H9 (cell line): Measurements from ENCODE around the gene KRT32. TPM values are rescaled to one million over a fixed set of nuclear protein-coding genes. Genes with fewer than 3 reads are reported as not detected.

Experiments used
- DNase-seq: peaks from one replicate; pipeline ENCODE4 v3.0.0-alpha.2; 2017
- H2AFZ ChIP-seq: one replicate; pipeline ENCODE4 v1.6.1; 2013; ENCODE audit warnings: mild to moderate bottlenecking, low read length, control low read depth, moderate library complexity
- H2AK5ac ChIP-seq: 2 replicates; pipeline ENCODE4 v1.6.1; 2013; ENCODE audit warnings: low read length, control low read depth, mixed read lengths; ENCODE audit not compliant: insufficient read length
- H2BK120ac ChIP-seq: one replicate; pipeline ENCODE4 v1.6.1; 2013; ENCODE audit warnings: low read depth, mild to moderate bottlenecking, low read length, control low read depth, inconsistent platforms; ENCODE audit not compliant: poor library complexity, severe bottlenecking
- H2BK12ac ChIP-seq: 2 replicates; pipeline ENCODE4 v1.6.1; 2013; ENCODE audit warnings: low read length, control low read depth, mixed read lengths, low read depth; ENCODE audit not compliant: insufficient read length
- H2BK15ac ChIP-seq: 2 replicates; pipeline ENCODE4 v1.6.1; 2013; ENCODE audit warnings: low read depth, low read length, control low read depth
- H2BK20ac ChIP-seq: one replicate; pipeline ENCODE4 v1.6.1; 2013; ENCODE audit warnings: low read depth, mild to moderate bottlenecking, low read length, control low read depth, inconsistent platforms; ENCODE audit not compliant: poor library complexity, severe bottlenecking
- H2BK5ac ChIP-seq: 2 replicates; pipeline ENCODE4 v1.6.1; 2013; ENCODE audit warnings: low read length, control low read depth, mixed read lengths; ENCODE audit not compliant: insufficient read length
- H3K14ac ChIP-seq: 2 replicates; pipeline ENCODE4 v1.6.1; 2013; ENCODE audit warnings: low read length, control low read depth; ENCODE audit not compliant: insufficient read depth
- H3K18ac ChIP-seq: 2 replicates; pipeline ENCODE4 v1.6.1; 2013; ENCODE audit warnings: low read depth, mild to moderate bottlenecking, mixed read lengths, low read length, control low read depth; ENCODE audit not compliant: insufficient read length
- H3K23ac ChIP-seq: 2 replicates; pipeline ENCODE4 v1.6.1; 2013; ENCODE audit warnings: low read length, control low read depth, mixed read lengths, low read depth; ENCODE audit not compliant: insufficient read length
- H3K23me2 ChIP-seq: 2 replicates; pipeline ENCODE4 v1.6.1; 2013; ENCODE audit warnings: low read depth, mild to moderate bottlenecking, mixed read lengths, low read length, control low read depth; ENCODE audit not compliant: insufficient read length, poor library complexity, severe bottlenecking
- H3K27ac ChIP-seq: 2 replicates; pipeline ENCODE4 v1.5.1; 2013; ENCODE audit warnings: low read length, control low read depth, mixed read lengths, low read depth; ENCODE audit not compliant: insufficient read length
- H3K27me3 ChIP-seq: 2 replicates; pipeline ENCODE4 v1.6.1; 2013; ENCODE audit warnings: low read length, control low read depth, inconsistent platforms; ENCODE audit not compliant: insufficient read depth
- H3K4ac ChIP-seq: 2 replicates; pipeline ENCODE4 v1.6.1; 2013; ENCODE audit warnings: low read depth, mild to moderate bottlenecking, control low read depth, inconsistent platforms, low read length, moderate library complexity
- H3K4me1 ChIP-seq: 2 replicates; pipeline ENCODE4 v1.6.1; 2013; ENCODE audit warnings: low read length, control low read depth, inconsistent platforms; ENCODE audit not compliant: insufficient read depth
- H3K4me2 ChIP-seq: 2 replicates; pipeline ENCODE4 v1.6.1; 2013; ENCODE audit warnings: low read length, control low read depth, mixed read lengths; ENCODE audit not compliant: insufficient read length, insufficient read depth
- H3K56ac ChIP-seq: 2 replicates; pipeline ENCODE4 v1.6.1; 2013; ENCODE audit warnings: low read depth, mild to moderate bottlenecking, mixed read lengths, low read length, control low read depth; ENCODE audit not compliant: insufficient read length
- H3K79me1 ChIP-seq: 2 replicates; pipeline ENCODE4 v1.6.1; 2013; ENCODE audit warnings: low read depth, mild to moderate bottlenecking, moderate library complexity, low read length, control low read depth, inconsistent platforms; ENCODE audit not compliant: insufficient read depth, poor library complexity, severe bottlenecking
- H3K79me2 ChIP-seq: 2 replicates; pipeline ENCODE4 v1.6.1; 2013; ENCODE audit warnings: low read length, control low read depth, inconsistent platforms; ENCODE audit not compliant: insufficient read depth
- H3K9ac ChIP-seq: 2 replicates; pipeline ENCODE4 v1.6.1; 2013; ENCODE audit warnings: low read length, control low read depth, mixed read lengths; ENCODE audit not compliant: insufficient read length; ENCODE audit errors: extremely low read depth
- H3K9me3 ChIP-seq: one replicate; pipeline ENCODE4 v1.6.1; 2013; ENCODE audit warnings: low read depth, low read length, inconsistent platforms; ENCODE audit not compliant: control insufficient read depth
- H3T11ph ChIP-seq: one replicate; pipeline ENCODE4 v1.6.1; 2013; ENCODE audit warnings: mild to moderate bottlenecking, low read length, control low read depth, inconsistent platforms
- H4K20me1 ChIP-seq: one replicate; pipeline ENCODE4 v1.6.1; 2013; ENCODE audit not compliant: control insufficient read depth, insufficient read length, insufficient read depth
- H4K5ac ChIP-seq: 2 replicates; pipeline ENCODE4 v1.6.1; 2013; ENCODE audit warnings: low read depth, mild to moderate bottlenecking, mixed read lengths, low read length, control low read depth; ENCODE audit not compliant: insufficient read length
- H4K8ac ChIP-seq: replicated peaks from 2 replicates; pipeline ENCODE4 v1.6.1; 2013; ENCODE audit warnings: low read length, control low read depth, mixed read lengths, low read depth; ENCODE audit not compliant: insufficient read length
- H4K91ac ChIP-seq: 2 replicates; pipeline ENCODE4 v1.6.1; 2013; ENCODE audit warnings: low read depth, mild to moderate bottlenecking, moderate library complexity, mixed read lengths, low read length, control low read depth; ENCODE audit not compliant: insufficient read length
- H3K27ac Mint-ChIP-seq, 3 experiments: 2 replicates in 2 of 3; 3 replicates in 1 of 3; pipeline ENCODE4 v1.8.0; 2020 to 2021; ENCODE audit warnings: mixed read lengths in 3 of 3, mild to moderate bottlenecking in 1 of 3, moderate library complexity in 1 of 3
- H3K27me3 Mint-ChIP-seq: 2 replicates; pipeline ENCODE4 v1.8.0; 2021; ENCODE audit warnings: low read depth, mild to moderate bottlenecking, moderate library complexity, mixed read lengths
- H3K36me3 Mint-ChIP-seq, 3 experiments: 2 replicates in 2 of 3; 3 replicates in 1 of 3; pipeline ENCODE4 v1.8.0; 2020 to 2021; ENCODE audit warnings: low read depth in 3 of 3, mixed read lengths in 3 of 3; ENCODE audit not compliant: insufficient read depth in 1 of 3
- H3K4me1 Mint-ChIP-seq, 2 experiments: 2 replicates each; pipeline ENCODE4 v1.8.0; 2020; ENCODE audit warnings: mixed read lengths in 2 of 2
- H3K4me3 Mint-ChIP-seq, 2 experiments: 2 replicates in 1 of 2; 3 replicates in 1 of 2; pipeline ENCODE4 v1.8.0; 2020 to 2021; ENCODE audit warnings: mild to moderate bottlenecking in 2 of 2, mixed read lengths in 2 of 2, moderate library complexity in 1 of 2
- H3K9me3 Mint-ChIP-seq, 2 experiments: 2 replicates in 1 of 2; 3 replicates in 1 of 2; pipeline ENCODE4 v1.8.0; 2020; ENCODE audit warnings: mild to moderate bottlenecking in 2 of 2, mixed read lengths in 2 of 2, moderate library complexity in 1 of 2
- CTCF ChIP-seq: fragments of 200-600 bp; sonication (generic); conservative IDR thresholded peaks from 3 replicates; pipeline ENCODE4 v1.8.0; 2021; ENCODE audit warnings: antibody characterized with exemption, mild to moderate bottlenecking
- WGBS: extraction: QIAGEN DNeasy Blood & Tissue Kit; methylation state at CpG from one replicate; pipeline ENCODE4 v1.1.7; 2013; ENCODE audit warnings: missing lambda C conversion rate, low lambda C conversion rate, mixed read lengths; ENCODE audit not compliant: insufficient read length; ENCODE audit errors: extremely low coverage; 5-methylcytosine and 5-hydroxymethylcytosine counted together
- total RNA-seq: library from RNA; stranded (reverse); gene quantifications from 2 replicates; pipeline ENCODE4 v1.2.1, GENCODE V29; 2021

KRT32 gene
- total RNA-seq, 1 experiment from 2014 or later = not detected

- TF ChIP-seq CTCF = no peak
- H3K14ac ChIP-seq = no peak overlapping the region
- no peak overlapping the region for H2BK15ac ChIP-seq
- H3K79me1 ChIP-seq = no peaks in the 10 kb centered on the region
- no peak overlapping the region for H2BK20ac ChIP-seq
- no CpG with 5 or more reads among the region's 10 CpGs for WGBS
- Mint-ChIP-seq H3K36me3 (no peaks in the 10 kb centered on the region), H3K4me3 (no peak overlapping the region), H3K27me3 (peaks cover 32% of the 10 kb centered on the region), H3K27ac (no peak overlapping the region), H3K4me1 (peaks cover 1 to 2% of the 10 kb centered on the region in 2 experiments; a peak in 2 of 4 replicates), H3K9me3 (no peaks in the 10 kb centered on the region)
- no peak overlapping the region for H4K5ac ChIP-seq
- H3K23me2 ChIP-seq = peaks cover 3% of the 10 kb centered on the region
- no peak overlapping the region for H2BK12ac ChIP-seq
- no peak overlapping the region for H3K18ac ChIP-seq
- no peak overlapping the region for H3K9ac ChIP-seq
- no peak overlapping the region for H2AFZ ChIP-seq
- no peaks in the 10 kb centered on the region for H3K9me3 ChIP-seq
- no peak overlapping the region for H3K4me2 ChIP-seq
- no peak overlapping the region for H4K91ac ChIP-seq
- H3K4me1 ChIP-seq = no peaks in the 10 kb centered on the region
- no peaks in the 10 kb centered on the region for H4K20me1 ChIP-seq
- H3T11ph ChIP-seq = no peak overlapping the region
- H2BK120ac ChIP-seq = no peak overlapping the region
- H3K23ac ChIP-seq = no peak overlapping the region
- no peak overlapping the region for H3K56ac ChIP-seq
- H3K4ac ChIP-seq = no peak overlapping the region
- no peaks in the 10 kb centered on the region for H3K27me3 ChIP-seq
- no peak overlapping the region for H4K8ac ChIP-seq
- no peaks in the 10 kb centered on the region for H3K79me2 ChIP-seq
- DNase-seq = no peak
- H2AK5ac ChIP-seq = no peak overlapping the region
- H2BK5ac ChIP-seq = no peak overlapping the region
- H3K27ac ChIP-seq = no peak overlapping the region
Measured at GRCh38 chr17:41490000-41490990, 23.1 kb upstream of the KRT32 start.
